Activated CD8-positive, alpha-beta memory T cell treated with anti-CD3 and anti-CD28 coated beads, Interleukin-2, amount 10 ng/mL, durations not matched to agents 7 days and 5 days (primary cell): ENCODE results near the gene RYR1. TPM values are rescaled to one million over a fixed set of nuclear protein-coding genes. Genes with fewer than 3 reads are reported as not detected.
"Not testable (repeated sequence)": the region's sequence is repeated elsewhere in the genome, so short reads cannot be mapped to it uniquely, and the experiment has no call there.

Experiments used
- ATAC-seq: fragments of 150-1000 bp; cut with Tn5 transposase; one replicate; pipeline ENCODE4 v1.10.0; 2021; ENCODE audit warnings: moderate library complexity
- CTCF ChIA-PET: fragments of 350-600 bp; sonication (Branson Sonifier 250); formaldehyde crosslinking; loops from one replicate; lab custom pipeline; 2021; ENCODE audit warnings: antibody characterized with exemption; lab: Charles Lee
- DNase-seq: peaks from one replicate; pipeline ENCODE4 v3.0.0-alpha.2; 2020
- H3K27ac Mint-ChIP-seq: one replicate; pipeline ENCODE4 v1.8.0; 2021; ENCODE audit warnings: mild to moderate bottlenecking, mixed read lengths
- H3K27me3 Mint-ChIP-seq: one replicate; pipeline ENCODE4 v1.8.0; 2021; ENCODE audit warnings: mixed read lengths
- H3K36me3 Mint-ChIP-seq: one replicate; pipeline ENCODE4 v1.8.0; 2021; ENCODE audit warnings: mild to moderate bottlenecking, mixed read lengths
- H3K4me1 Mint-ChIP-seq: one replicate; pipeline ENCODE4 v1.8.0; 2021; ENCODE audit warnings: mixed read lengths
- H3K4me3 Mint-ChIP-seq: one replicate; pipeline ENCODE4 v1.8.0; 2021; ENCODE audit warnings: mild to moderate bottlenecking, moderate library complexity, mixed read lengths
- H3K9me3 Mint-ChIP-seq: one replicate; pipeline ENCODE4 v1.8.0; 2022; ENCODE audit warnings: low read depth, mixed read lengths
- total RNA-seq, 2 experiments: library from RNA; stranded (reverse); gene quantifications; one replicate each; pipeline ENCODE4 v1.2.3, GENCODE V29; 2021

RYR1 gene
- total RNA-seq, 2 experiments from 2014 or later: 1.5 to 1.6 TPM

DNA sequence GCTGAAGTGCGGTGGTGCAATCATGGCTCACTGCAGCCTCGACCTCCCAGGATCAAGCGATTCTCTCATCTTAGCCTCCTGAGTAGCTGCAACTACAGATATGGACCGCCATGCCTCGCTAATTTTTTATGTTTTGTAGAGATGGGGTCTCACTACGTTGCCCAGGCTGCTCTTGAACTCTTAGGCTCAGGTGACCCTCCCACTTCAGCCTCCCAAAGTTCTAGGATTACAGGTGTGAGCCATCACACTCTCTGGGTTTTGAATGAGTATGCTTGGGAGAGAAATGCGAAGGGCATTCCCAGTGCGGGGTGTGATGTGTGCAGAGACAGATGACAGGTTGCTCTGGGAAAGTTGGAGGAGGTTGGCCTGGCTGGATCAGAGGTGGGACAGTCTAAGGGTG is 49.0 kb downstream of the RYR1 start:
- DNase-seq (no peak), ATAC-seq (no peak)
- no peak overlapping the region for H3K4me3 Mint-ChIP-seq
- no peaks in the 10 kb centered on the region for H3K9me3 Mint-ChIP-seq
- H3K27ac Mint-ChIP-seq: no peak overlapping the region
- no peaks in the 10 kb centered on the region for H3K4me1 Mint-ChIP-seq
- no peaks in the 10 kb centered on the region for H3K36me3 Mint-ChIP-seq
- CTCF ChIA-PET: no interaction called here
- peaks cover 5% of the 10 kb centered on the region for H3K27me3 Mint-ChIP-seq

DNA sequence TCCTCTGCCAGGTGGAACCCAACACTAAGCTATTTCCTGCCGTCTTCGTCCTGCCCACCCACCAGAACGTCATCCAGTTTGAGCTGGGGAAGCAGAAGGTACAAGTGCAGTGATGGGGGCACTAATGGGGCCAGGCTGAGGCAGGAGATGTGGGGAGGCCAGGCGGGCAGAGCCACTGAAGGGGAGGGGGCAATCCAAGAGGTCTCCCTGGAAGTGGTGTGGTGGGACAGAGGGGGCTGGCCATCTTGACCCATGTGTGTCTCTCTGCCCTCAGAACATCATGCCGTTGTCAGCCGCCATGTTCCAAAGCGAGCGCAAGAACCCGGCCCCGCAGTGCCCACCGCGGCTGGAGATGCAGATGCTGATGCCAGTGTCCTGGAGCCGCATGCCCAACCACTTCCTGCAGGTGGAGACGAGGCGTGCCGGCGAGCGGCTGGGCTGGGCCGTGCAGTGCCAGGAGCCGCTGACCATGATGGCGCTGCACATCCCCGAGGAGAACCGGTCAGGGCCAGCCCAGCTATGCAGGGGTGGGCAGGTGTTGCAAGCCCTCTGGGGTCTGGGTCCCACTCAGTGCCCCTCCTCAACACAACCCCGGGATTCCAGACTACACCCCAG is 49.6 kb downstream of the RYR1 start:
- no peak overlapping the region for H3K4me3 Mint-ChIP-seq
- ATAC-seq (no peak), DNase-seq (no peak)
- no peaks in the 10 kb centered on the region for H3K4me1 Mint-ChIP-seq
- H3K9me3 Mint-ChIP-seq: no peaks in the 10 kb centered on the region
- CTCF ChIA-PET: no interaction called here
- peaks cover 7% of the 10 kb centered on the region for H3K27me3 Mint-ChIP-seq
- H3K36me3 Mint-ChIP-seq: no peaks in the 10 kb centered on the region
- no peak overlapping the region for H3K27ac Mint-ChIP-seq

DNA sequence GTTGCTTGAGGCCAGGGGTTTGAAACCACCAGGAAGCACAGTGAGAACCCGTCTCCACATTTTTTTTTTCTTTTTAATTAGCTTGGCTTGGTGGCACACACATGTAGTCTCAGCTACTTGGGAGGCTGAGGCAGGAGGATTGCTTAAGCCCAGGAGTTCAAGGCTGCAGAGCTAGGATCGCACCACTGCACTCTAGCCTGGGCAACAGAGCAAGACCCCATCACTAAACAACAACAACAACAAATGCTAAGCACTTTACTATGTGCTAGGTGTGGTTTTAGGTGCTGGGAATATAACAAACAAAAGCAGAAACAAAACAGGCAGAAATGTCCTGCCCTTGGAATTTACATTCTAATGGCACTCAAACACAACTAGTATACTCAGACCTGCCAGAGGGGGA is 51.3 kb downstream of the RYR1 start:
- peaks cover 17% of the 10 kb centered on the region for H3K27me3 Mint-ChIP-seq
- DNase-seq: no peak
- no peaks in the 10 kb centered on the region for H3K36me3 Mint-ChIP-seq
- no peak for ATAC-seq
- no peaks in the 10 kb centered on the region for H3K9me3 Mint-ChIP-seq
- no peaks in the 10 kb centered on the region for H3K4me1 Mint-ChIP-seq
- no peak overlapping the region for H3K27ac Mint-ChIP-seq
- no peak overlapping the region for H3K4me3 Mint-ChIP-seq
- CTCF ChIA-PET: no interaction called here

DNA sequence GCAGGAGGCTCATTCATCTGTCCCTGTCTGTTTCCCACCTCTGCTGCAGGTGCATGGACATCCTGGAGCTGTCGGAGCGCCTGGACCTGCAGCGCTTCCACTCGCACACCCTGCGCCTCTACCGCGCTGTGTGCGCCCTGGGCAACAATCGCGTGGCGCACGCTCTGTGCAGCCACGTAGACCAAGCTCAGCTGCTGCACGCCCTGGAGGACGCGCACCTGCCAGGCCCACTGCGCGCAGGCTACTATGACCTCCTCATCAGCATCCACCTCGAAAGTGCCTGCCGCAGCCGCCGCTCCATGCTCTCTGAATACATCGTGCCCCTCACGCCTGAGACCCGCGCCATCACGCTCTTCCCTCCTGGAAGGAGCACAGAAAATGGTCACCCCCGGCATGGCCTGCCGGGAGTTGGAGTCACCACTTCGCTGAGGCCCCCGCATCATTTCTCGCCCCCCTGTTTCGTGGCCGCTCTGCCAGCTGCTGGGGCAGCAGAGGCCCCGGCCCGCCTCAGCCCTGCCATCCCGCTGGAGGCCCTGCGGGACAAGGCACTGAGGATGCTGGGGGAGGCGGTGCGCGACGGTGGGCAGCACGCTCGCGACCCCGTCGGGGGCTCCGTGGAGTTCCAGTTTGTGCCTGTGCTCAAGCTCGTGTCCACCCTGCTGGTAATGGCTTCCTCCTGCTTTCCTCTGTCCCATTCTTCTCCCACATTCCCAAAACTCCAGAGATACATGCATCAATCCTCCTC is 52.2 kb downstream of the RYR1 start:
- Mint-ChIP-seq H3K4me3 (no peak overlapping the region), H3K36me3 (no peaks in the 10 kb centered on the region), H3K27ac (no peak overlapping the region), H3K27me3 (peaks cover 25% of the 10 kb centered on the region), H3K9me3 (peaks cover 2% of the 10 kb centered on the region), H3K4me1 (no peaks in the 10 kb centered on the region)
- no peak for DNase-seq
- ATAC-seq: no peak
- CTCF ChIA-PET: no interaction called here

DNA sequence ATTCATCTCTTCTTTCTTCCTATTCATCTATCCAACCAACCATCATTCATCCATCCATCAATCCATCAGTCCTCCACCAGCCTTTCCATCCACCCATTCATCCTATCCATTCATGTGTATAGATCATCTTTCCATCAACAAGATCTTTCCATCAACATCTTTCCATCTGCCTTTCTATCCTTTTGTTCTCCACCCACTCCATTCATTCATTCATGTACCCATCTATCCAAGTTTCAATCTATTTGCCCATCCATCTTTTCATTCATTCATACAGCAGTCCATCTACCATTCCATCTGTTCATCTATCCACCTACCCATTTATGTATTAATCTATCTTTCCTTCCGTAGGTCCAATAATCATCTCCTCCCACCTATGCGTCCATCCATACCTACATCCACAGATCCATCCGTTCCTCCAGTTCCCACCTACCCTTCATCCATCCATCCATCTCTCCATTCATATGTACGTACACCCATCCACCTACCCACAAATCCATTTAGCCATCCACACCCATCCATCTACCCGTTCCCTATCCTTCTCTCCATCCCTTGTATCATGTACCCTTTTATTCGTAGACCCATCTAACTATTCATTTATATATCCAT is 53.3 kb downstream of the RYR1 start:
- ATAC-seq (no peak), DNase-seq (no peak)
- H3K36me3 Mint-ChIP-seq: no peaks in the 10 kb centered on the region
- peaks cover 29% of the 10 kb centered on the region for H3K27me3 Mint-ChIP-seq
- no peaks in the 10 kb centered on the region for H3K4me1 Mint-ChIP-seq
- H3K27ac Mint-ChIP-seq: no peak overlapping the region
- no peak overlapping the region for H3K4me3 Mint-ChIP-seq
- CTCF ChIA-PET: no interaction called here
- peaks cover 3% of the 10 kb centered on the region for H3K9me3 Mint-ChIP-seq

DNA sequence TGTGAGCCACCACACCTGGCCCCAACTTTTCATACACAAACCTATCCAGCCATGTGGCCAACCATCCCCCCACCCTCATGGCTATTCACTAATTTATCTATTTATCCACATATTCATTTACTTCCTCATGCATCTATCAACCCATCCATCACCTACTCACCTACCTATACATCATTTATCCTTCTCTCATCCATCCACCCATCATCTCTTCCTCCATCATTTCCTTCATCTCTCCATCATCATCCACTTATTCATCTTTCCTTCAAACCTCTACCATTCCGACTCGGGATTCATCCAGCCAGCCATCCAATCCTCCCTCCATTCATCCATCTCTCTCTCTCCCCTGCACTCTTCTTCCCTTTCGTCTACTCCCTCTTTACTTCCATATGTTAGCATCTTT is 54.6 kb downstream of the RYR1 start:
- peaks cover 34% of the 10 kb centered on the region for H3K27me3 Mint-ChIP-seq
- CTCF ChIA-PET: no interaction called here
- peaks cover 9% of the 10 kb centered on the region for H3K4me1 Mint-ChIP-seq
- peaks cover 3% of the 10 kb centered on the region for H3K9me3 Mint-ChIP-seq
- DNase-seq (no peak), ATAC-seq (no peak)
- peak overlapping the region; percentile 2 for H3K27ac Mint-ChIP-seq
- no peaks in the 10 kb centered on the region for H3K36me3 Mint-ChIP-seq
- no peak overlapping the region for H3K4me3 Mint-ChIP-seq

DNA sequence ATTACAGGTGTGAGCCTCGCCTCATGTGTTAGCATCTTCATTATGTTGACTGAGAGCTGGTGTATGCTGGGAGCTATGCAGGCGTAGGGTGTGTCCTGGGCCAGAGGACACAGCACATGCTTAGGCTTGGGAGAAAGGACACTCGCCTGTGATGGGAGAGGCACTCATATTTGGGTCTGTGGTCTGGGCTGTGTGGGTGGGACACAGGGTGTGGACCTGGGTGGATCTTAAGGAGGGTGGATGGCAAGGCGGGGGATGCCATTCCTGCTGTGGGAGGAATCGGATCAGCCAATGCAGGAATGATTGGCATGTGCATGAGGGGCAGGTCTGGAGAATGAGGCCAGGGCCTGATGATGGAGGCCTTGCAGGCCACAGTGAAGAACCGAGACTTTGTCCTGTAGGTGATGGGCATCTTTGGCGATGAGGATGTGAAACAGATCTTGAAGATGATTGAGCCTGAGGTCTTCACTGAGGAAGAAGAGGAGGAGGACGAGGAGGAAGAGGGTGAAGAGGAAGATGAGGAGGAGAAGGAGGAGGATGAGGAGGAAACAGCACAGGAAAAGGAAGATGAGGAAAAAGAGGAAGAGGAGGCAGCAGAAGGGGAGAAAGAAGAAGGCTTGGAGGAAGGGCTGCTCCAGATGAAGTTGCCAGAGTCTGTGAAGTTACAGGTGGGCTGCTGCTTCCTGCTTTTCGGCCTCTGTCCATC is 55.4 kb downstream of the RYR1 start:
- CTCF ChIA-PET: no interaction called here
- peaks cover 3% of the 10 kb centered on the region for H3K9me3 Mint-ChIP-seq
- no peak overlapping the region for H3K27ac Mint-ChIP-seq
- peaks cover 39% of the 10 kb centered on the region for H3K27me3 Mint-ChIP-seq
- peaks cover 14% of the 10 kb centered on the region for H3K4me1 Mint-ChIP-seq
- DNase-seq (no peak), ATAC-seq (no peak)
- no peak overlapping the region for H3K4me3 Mint-ChIP-seq
- no peaks in the 10 kb centered on the region for H3K36me3 Mint-ChIP-seq

DNA sequence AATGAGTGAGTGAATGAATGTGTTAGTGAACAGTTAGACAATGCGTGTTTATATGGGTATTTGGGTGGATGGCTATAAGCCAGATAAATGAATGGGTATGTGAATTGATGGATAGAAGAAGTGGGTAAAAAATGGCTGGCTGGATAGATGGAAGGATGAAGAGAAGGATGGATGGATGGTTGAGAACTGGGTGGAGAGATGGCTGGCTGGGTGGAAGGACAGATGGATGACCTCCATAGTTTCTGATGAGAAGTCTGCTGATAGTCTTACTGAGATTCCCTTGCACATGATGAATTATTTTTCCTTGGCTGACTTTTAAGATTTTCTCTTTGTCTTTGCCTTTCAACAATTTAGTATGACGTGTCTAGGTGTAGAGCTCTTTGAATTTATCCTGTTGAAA is 57.4 kb downstream of the RYR1 start:
- no peak overlapping the region for H3K27ac Mint-ChIP-seq
- CTCF ChIA-PET: no interaction called here
- H3K9me3 Mint-ChIP-seq: peaks cover 3% of the 10 kb centered on the region
- peaks cover 44% of the 10 kb centered on the region for H3K27me3 Mint-ChIP-seq
- ATAC-seq (no peak), DNase-seq (no peak)
- no peak overlapping the region for H3K4me3 Mint-ChIP-seq
- peaks cover 14% of the 10 kb centered on the region for H3K4me1 Mint-ChIP-seq
- no peaks in the 10 kb centered on the region for H3K36me3 Mint-ChIP-seq

DNA sequence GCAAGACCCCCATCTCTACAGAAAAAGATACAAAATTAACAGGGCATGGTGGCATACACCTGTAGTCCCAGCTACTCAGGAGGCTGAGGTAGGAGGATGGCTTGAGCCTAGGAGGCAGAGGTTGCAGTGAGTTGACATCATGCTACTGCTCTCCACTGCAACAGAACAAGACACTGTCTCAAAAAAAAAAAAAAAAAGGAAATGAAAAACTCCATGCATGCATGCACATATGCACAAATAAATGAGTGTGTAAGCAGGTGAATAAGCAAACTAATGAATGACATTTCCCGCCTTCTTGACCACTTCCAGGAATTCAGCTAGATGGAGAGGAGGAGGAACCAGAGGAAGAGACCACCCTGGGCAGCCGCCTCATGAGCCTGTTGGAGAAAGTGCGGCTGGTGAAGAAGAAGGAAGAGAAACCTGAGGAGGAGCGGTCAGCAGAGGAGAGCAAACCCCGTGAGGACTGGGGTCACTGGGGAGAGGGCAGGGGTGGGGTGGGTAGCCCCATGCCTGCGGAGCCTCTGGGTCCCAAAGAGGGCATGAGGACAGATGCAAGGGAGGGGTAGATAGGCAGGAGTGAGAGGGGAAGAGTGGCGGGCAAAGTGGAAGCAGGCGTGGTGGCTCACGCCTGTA is 58.8 kb downstream of the RYR1 start:
- Mint-ChIP-seq H3K36me3 (no peaks in the 10 kb centered on the region), H3K4me3 (no peak overlapping the region), H3K27me3 (peaks cover 42% of the 10 kb centered on the region), H3K9me3 (peaks cover 3% of the 10 kb centered on the region), H3K4me1 (peaks cover 14% of the 10 kb centered on the region), H3K27ac (no peak overlapping the region)
- CTCF ChIA-PET: interaction anchor here (0.5 to 0.7 kb wide), 3 partner anchors 22 to 731 kb away, joined by 3 to 4 read pairs (median 4); no protein-coding TSS in a partner anchor
- DNase-seq: no peak
- no peak for ATAC-seq

DNA sequence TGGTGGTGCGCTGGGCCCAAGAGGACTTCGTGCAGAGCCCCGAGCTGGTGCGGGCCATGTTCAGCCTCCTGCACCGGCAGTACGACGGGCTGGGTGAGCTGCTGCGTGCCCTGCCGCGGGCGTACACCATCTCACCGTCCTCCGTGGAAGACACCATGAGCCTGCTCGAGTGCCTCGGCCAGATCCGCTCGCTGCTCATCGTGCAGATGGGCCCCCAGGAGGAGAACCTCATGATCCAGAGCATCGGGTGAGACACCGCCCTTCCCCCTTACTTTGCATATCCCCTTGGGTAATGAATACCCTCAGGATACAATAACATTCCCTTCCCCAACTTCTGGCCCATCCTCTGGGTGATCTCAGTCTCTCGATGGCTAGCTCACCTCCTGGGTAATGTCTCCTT is 60.9 kb downstream of the RYR1 start:
- DNase-seq: no peak
- CTCF ChIA-PET: interaction anchor here (0.7 to 1.4 kb wide), 2 partner anchors 20 to 92 kb away, joined by 3 to 4 read pairs; partner anchors contain the start of gene FAM98C
- ATAC-seq: no peak

DNA sequence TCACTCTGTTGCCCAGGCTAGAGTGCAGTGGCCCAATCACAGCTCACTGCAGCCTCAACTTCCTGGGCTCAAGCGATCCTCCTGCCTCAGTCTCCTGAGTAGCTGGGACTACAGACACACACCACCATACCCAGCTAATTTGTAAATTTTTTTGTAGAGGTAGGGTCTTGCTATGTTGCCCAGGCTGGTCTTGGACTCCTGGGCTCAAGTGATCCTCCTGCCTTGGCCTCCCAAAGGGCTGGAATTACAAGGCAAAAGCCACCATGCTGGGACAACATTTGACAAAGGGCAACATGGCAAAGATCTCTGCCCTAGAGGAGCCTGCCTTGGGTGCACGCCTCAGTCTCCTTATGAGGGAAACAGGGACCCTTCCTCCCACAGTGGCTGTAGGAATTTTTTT is 61.9 kb downstream of the RYR1 start:
- peaks cover 25% of the 10 kb centered on the region for H3K27me3 Mint-ChIP-seq
- CTCF ChIA-PET: interaction anchor here (0.7 to 1.4 kb wide), 2 partner anchors 19 to 93 kb away, joined by 3 to 4 read pairs; partner anchors contain the start of gene FAM98C

More for the DNA sequence above, 60.9 kb downstream of the RYR1 start:
- Mint-ChIP-seq H3K9me3 (peaks cover 3% of the 10 kb centered on the region), H3K27ac (no peak overlapping the region), H3K4me3 (no peak overlapping the region), H3K4me1 (peaks cover 14% of the 10 kb centered on the region), H3K27me3 (peaks cover 30% of the 10 kb centered on the region), H3K36me3 (no peaks in the 10 kb centered on the region)

DNA sequence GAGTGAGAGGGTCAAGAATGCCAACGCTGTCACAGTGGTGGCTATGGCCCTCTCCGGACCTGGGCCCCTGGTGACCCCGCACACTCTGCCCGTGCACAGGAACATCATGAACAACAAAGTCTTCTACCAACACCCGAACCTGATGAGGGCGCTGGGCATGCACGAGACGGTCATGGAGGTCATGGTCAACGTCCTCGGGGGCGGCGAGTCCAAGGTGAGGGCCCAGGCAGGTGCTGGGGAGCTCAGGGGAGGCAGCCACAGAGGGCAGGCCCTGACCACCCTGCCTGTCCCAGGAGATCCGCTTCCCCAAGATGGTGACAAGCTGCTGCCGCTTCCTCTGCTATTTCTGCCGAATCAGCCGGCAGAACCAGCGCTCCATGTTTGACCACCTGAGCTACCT is 62.6 kb downstream of the RYR1 start:
- DNase-seq: no peak
- ATAC-seq: no peak
- Mint-ChIP-seq H3K4me1 (peaks cover 14% of the 10 kb centered on the region), H3K9me3 (no peaks in the 10 kb centered on the region), H3K27ac (no peak overlapping the region), H3K27me3 (peaks cover 18% of the 10 kb centered on the region), H3K36me3 (no peaks in the 10 kb centered on the region), H3K4me3 (no peak overlapping the region)
- CTCF ChIA-PET: no interaction called here

More for the DNA sequence above, 61.9 kb downstream of the RYR1 start:
- H3K27ac Mint-ChIP-seq, H3K4me3 Mint-ChIP-seq, ATAC-seq, H3K9me3 Mint-ChIP-seq, H3K36me3 Mint-ChIP-seq, DNase-seq: not testable (repeated sequence)
- H3K4me1 Mint-ChIP-seq: peaks cover 14% of the 10 kb centered on the region
